Measurements from ENCODE around the gene NLRP13.

DNA sequence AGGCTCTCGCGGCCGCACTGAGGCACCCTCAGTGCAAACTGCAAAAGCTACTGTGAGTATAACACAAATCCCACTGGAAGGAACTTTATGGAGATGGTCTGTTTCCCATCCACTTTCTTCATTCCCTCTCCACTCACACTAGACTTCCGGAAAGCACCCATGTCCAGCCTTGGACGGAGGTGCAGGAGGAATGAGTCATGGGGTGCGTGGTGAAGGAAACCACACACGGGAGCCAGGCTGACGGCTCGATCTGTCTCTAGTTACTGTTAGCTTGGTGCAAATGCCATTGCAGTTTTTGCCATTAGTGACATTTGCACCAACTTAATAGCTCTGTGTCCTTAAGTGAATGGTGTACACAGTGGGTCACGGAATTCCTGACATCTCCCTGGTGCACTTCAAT, 30.1 kb upstream of the NLRP13 start:
- TF ChIP-seq, protein P1, sequence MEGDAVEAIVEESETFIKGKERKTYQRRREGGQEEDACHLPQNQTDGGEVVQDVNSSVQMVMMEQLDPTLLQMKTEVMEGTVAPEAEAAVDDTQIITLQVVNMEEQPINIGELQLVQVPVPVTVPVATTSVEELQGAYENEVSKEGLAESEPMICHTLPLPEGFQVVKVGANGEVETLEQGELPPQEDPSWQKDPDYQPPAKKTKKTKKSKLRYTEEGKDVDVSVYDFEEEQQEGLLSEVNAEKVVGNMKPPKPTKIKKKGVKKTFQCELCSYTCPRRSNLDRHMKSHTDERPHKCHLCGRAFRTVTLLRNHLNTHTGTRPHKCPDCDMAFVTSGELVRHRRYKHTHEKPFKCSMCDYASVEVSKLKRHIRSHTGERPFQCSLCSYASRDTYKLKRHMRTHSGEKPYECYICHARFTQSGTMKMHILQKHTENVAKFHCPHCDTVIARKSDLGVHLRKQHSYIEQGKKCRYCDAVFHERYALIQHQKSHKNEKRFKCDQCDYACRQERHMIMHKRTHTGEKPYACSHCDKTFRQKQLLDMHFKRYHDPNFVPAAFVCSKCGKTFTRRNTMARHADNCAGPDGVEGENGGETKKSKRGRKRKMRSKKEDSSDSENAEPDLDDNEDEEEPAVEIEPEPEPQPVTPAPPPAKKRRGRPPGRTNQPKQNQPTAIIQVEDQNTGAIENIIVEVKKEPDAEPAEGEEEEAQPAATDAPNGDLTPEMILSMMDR (conservative IDR thresholded peaks at IDR 0.05; ENCODE audit: low read depth in 2 of 2): no peak
- TF ChIP-seq EZH2 (IDR thresholded peaks at IDR 0.05; ENCODE audit: low read depth, unreplicated experiment) (no peak), ZNF331 (CRISPR knock-in tag; IDR thresholded peaks at IDR 0.05; ENCODE audit: low read depth) (no peak), POLR2AphosphoS5 (IDR thresholded peaks at IDR 0.05; ENCODE audit: low read depth) (no peak), EZH2phosphoT487 (IDR thresholded peaks at IDR 0.05; ENCODE audit: unreplicated experiment) (no peak)
- TF ChIP-seq, protein P2, sequence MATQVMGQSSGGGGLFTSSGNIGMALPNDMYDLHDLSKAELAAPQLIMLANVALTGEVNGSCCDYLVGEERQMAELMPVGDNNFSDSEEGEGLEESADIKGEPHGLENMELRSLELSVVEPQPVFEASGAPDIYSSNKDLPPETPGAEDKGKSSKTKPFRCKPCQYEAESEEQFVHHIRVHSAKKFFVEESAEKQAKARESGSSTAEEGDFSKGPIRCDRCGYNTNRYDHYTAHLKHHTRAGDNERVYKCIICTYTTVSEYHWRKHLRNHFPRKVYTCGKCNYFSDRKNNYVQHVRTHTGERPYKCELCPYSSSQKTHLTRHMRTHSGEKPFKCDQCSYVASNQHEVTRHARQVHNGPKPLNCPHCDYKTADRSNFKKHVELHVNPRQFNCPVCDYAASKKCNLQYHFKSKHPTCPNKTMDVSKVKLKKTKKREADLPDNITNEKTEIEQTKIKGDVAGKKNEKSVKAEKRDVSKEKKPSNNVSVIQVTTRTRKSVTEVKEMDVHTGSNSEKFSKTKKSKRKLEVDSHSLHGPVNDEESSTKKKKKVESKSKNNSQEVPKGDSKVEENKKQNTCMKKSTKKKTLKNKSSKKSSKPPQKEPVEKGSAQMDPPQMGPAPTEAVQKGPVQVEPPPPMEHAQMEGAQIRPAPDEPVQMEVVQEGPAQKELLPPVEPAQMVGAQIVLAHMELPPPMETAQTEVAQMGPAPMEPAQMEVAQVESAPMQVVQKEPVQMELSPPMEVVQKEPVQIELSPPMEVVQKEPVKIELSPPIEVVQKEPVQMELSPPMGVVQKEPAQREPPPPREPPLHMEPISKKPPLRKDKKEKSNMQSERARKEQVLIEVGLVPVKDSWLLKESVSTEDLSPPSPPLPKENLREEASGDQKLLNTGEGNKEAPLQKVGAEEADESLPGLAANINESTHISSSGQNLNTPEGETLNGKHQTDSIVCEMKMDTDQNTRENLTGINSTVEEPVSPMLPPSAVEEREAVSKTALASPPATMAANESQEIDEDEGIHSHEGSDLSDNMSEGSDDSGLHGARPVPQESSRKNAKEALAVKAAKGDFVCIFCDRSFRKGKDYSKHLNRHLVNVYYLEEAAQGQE (IDR thresholded peaks at IDR 0.05; ENCODE audit: unreplicated experiment): no peak
